Measurements from ENCODE around the gene QRFP. TPM values are rescaled to one million over a fixed set of nuclear protein-coding genes. Genes with fewer than 3 reads are reported as not detected.
"Not testable (repeated sequence)": the region's sequence is repeated elsewhere in the genome, so short reads cannot be mapped to it uniquely, and the experiment has no call there.

Gene QRFP
- total RNA-seq, 2 donors from 2014 or later, result not detected

- peak; percentile 67 for DNase-seq
- intact Hi-C loops (cut with DNase I), result loop anchor here (2.0 to 5.0 kb wide), 2 partner anchors 71 to 132 kb away; partner anchors contain the start of gene FIBCD1 (in 1 of the 2)
Observed at GRCh38 chr9:130866474-130866965, 30.1 kb downstream of the QRFP start.

GRCh38 chr9:130865921-130866320, 30.7 kb downstream of the QRFP start:
- intact Hi-C loops (cut with DNase I), result loop anchor here (2.0 to 5.0 kb wide), 3 partner anchors 71 to 159 kb away; partner anchors contain the start of gene FIBCD1 (in 1 of the 2)
- no peak for DNase-seq
- no peak for ATAC-seq

More at GRCh38 chr9:130866474-130866965, 30.1 kb downstream of the QRFP start:
- peak; percentile 48 to 54 for ATAC-seq

- DNase-seq, result no peak
Observed at GRCh38 chr9:130864541-130864940, 32.1 kb downstream of the QRFP start.

GRCh38 chr9:130862747-130863146, 33.9 kb downstream of the QRFP start:
- intact Hi-C loops (cut with DNase I), result loop anchor here (5.0 kb wide), 3 partner anchors 90 to 185 kb away; no protein-coding TSS in a partner anchor
- DNase-seq, result no peak
- no peak for ATAC-seq

More at GRCh38 chr9:130864541-130864940, 32.1 kb downstream of the QRFP start:
- ATAC-seq, result no peak
- intact Hi-C loops (cut with DNase I), result loop anchor here (2.0 to 5.0 kb wide), 4 partner anchors 92 to 183 kb away; no protein-coding TSS in a partner anchor

GRCh38 chr9:130862217-130862616, 34.4 kb downstream of the QRFP start:
- ATAC-seq, result no peak
- intact Hi-C loops (cut with DNase I), result loop anchor here (5.0 kb wide), 3 partner anchors 90 to 185 kb away; no protein-coding TSS in a partner anchor
- DNase-seq, result no peak

- ATAC-seq (no peak), DNase-seq (no peak)
- intact Hi-C loops (cut with DNase I), result loop anchor here (5.0 kb wide), 3 partner anchors 89 to 186 kb away; no protein-coding TSS in a partner anchor
Observed at GRCh38 chr9:130861372-130862180, 35.0 kb downstream of the QRFP start.

- intact Hi-C loops (cut with DNase I), result loop anchor here (5.0 kb wide), 3 partner anchors 88 to 187 kb away; no protein-coding TSS in a partner anchor
- DNase-seq (peak; percentile 92), ATAC-seq (peak; percentile 90 to 95)
Observed at GRCh38 chr9:130860458-130861316, 35.9 kb downstream of the QRFP start.

GRCh38 chr9:130858739-130859705, 37.6 kb downstream of the QRFP start:
- intact Hi-C loops (cut with DNase I), result no loop called here
- ATAC-seq (no peak), DNase-seq (no peak)

- peak; percentile 45 to 53 for ATAC-seq
- DNase-seq, result peak; percentile 75
- intact Hi-C loops (cut with DNase I), result no loop called here
Observed at GRCh38 chr9:130857864-130858738, 38.5 kb downstream of the QRFP start.

GRCh38 chr9:130856474-130856873, 40.1 kb downstream of the QRFP start:
- ATAC-seq (no peak), DNase-seq (no peak)
- intact Hi-C loops (cut with DNase I), result no loop called here

GRCh38 chr9:130854835-130855234, 41.8 kb downstream of the QRFP start:
- intact Hi-C loops (cut with DNase I), result no loop called here

GRCh38 chr9:130854092-130854491, 42.5 kb downstream of the QRFP start:
- no peak for DNase-seq
- ATAC-seq, result no peak
- intact Hi-C loops (cut with DNase I), result no loop called here

More at GRCh38 chr9:130854835-130855234, 41.8 kb downstream of the QRFP start:
- DNase-seq (no peak), ATAC-seq (no peak)

GRCh38 chr9:130852801-130853200, 43.8 kb downstream of the QRFP start:
- DNase-seq, result no peak
- no peak for ATAC-seq
- intact Hi-C loops (cut with DNase I), result no loop called here

GRCh38 chr9:130849356-130849755, 47.3 kb downstream of the QRFP start:
- ATAC-seq (no peak), DNase-seq (no peak)
- intact Hi-C loops (cut with DNase I), result loop anchor here in 1 of 2 donors (5.0 kb wide), 1 partner anchor 137 kb away; no protein-coding TSS in a partner anchor

- intact Hi-C loops (cut with DNase I), result loop anchor here in 1 of 2 donors (5.0 kb wide), 1 partner anchor 136 kb away; no protein-coding TSS in a partner anchor
- DNase-seq, ATAC-seq: not testable (repeated sequence)
Observed at GRCh38 chr9:130848514-130848913, 48.1 kb downstream of the QRFP start.

GRCh38 chr9:130847306-130848217, 49.0 kb downstream of the QRFP start:
- ATAC-seq (peak; percentile 89 to 90), DNase-seq (peak; percentile 84)
- intact Hi-C loops (cut with DNase I), result loop anchor here in 1 of 2 donors (5.0 kb wide), 1 partner anchor 135 kb away; no protein-coding TSS in a partner anchor

All from left cardiac atrium (tissue), 4 donors.